Measurements from ENCODE around the gene MKNK1. TPM values are rescaled to one million over a fixed set of nuclear protein-coding genes. Genes with fewer than 3 reads are reported as not detected.
A peak's percentile ranks its signal among the peaks of the same experiment; 100 is the strongest.

MKNK1 gene
- total and polyA plus RNA-seq, 2 experiments from 2014 or later, result 17.8 to 20.6 TPM

GRCh38 chr1:46623743-46624644, 19.9 kb upstream of the MKNK1 start:
- Histone ChIP-seq H4K20me1 (ENCODE audit: insufficient read depth, poor library complexity, severe bottlenecking) (no peaks in the 10 kb centered on the region), H3K27ac (peak overlapping the region; percentile 11), H3K4me1 (ENCODE audit: insufficient read depth) (peaks cover 10% of the 10 kb centered on the region), H3K4me3 (no peak overlapping the region), H2AFZ (no peak overlapping the region), H3K9me3 (ENCODE audit: low read depth) (no peaks in the 10 kb centered on the region), H3K27me3 (no peaks in the 10 kb centered on the region), H3K4me2 (no peak overlapping the region), H3K36me3 (replicated peaks; ENCODE audit: insufficient read depth, low read depth) (no peaks in the 10 kb centered on the region), H3K79me2 (no peaks in the 10 kb centered on the region), H3K9me2 (replicated peaks; ENCODE audit: insufficient read depth) (no peaks in the 10 kb centered on the region)
- TF ChIP-seq EZH2phosphoT487 (IDR thresholded peaks at IDR 0.05; ENCODE audit: low read depth, severe bottlenecking, unreplicated experiment) (no peak), EZH2 (IDR thresholded peaks at IDR 0.05; ENCODE audit: borderline replicate concordance) (no peak), CTCF (IDR thresholded peaks at IDR 0.05; ENCODE audit: poor library complexity) (no peak)
- 58% methylated on average over 4 of the region's 4 CpGs for WGBS (ENCODE audit: low lambda C conversion rate, missing lambda C conversion rate)
- DNase-seq (ENCODE audit: low spot score), result peak; percentile 44

GRCh38 chr1:46622344-46622743, 18.3 kb upstream of the MKNK1 start:
- WGBS (ENCODE audit: low lambda C conversion rate, missing lambda C conversion rate), result 62% methylated on average over 3 of the region's 3 CpGs
- Histone ChIP-seq H3K4me3 (no peak overlapping the region), H3K9me2 (replicated peaks; ENCODE audit: insufficient read depth) (no peaks in the 10 kb centered on the region), H3K36me3 (replicated peaks; ENCODE audit: insufficient read depth, low read depth) (no peaks in the 10 kb centered on the region), H3K27me3 (no peaks in the 10 kb centered on the region), H3K79me2 (no peaks in the 10 kb centered on the region), H3K9me3 (ENCODE audit: low read depth) (no peaks in the 10 kb centered on the region), H3K27ac (no peak overlapping the region), H3K4me1 (ENCODE audit: insufficient read depth) (peaks cover 10% of the 10 kb centered on the region), H4K20me1 (ENCODE audit: insufficient read depth, poor library complexity, severe bottlenecking) (no peaks in the 10 kb centered on the region), H2AFZ (no peak overlapping the region), H3K4me2 (no peak overlapping the region)
- TF ChIP-seq EZH2phosphoT487 (IDR thresholded peaks at IDR 0.05; ENCODE audit: low read depth, severe bottlenecking, unreplicated experiment) (no peak), CTCF (IDR thresholded peaks at IDR 0.05; ENCODE audit: poor library complexity) (peak; percentile 24), EZH2 (IDR thresholded peaks at IDR 0.05; ENCODE audit: borderline replicate concordance) (no peak)
- no peak for DNase-seq (ENCODE audit: low spot score)

- H3K27ac ChIP-seq, result no peak overlapping the region
- DNase-seq (ENCODE audit: low spot score), result no peak
These were observed 17.9 kb upstream of the MKNK1 start for GRCh38 chr1:46621930-46622329.

More at GRCh38 chr1:46621930-46622329, 17.9 kb upstream of the MKNK1 start:
- no peaks in the 10 kb centered on the region for H3K9me2 ChIP-seq (replicated peaks; ENCODE audit: insufficient read depth)
- H3K4me1 ChIP-seq (ENCODE audit: insufficient read depth), result peaks cover 10% of the 10 kb centered on the region
- H3K79me2 ChIP-seq, result no peaks in the 10 kb centered on the region
- no peaks in the 10 kb centered on the region for H3K9me3 ChIP-seq (ENCODE audit: low read depth)
- 70% methylated on average over 7 of the region's 7 CpGs for WGBS (ENCODE audit: low lambda C conversion rate, missing lambda C conversion rate)
- H3K27me3 ChIP-seq, result no peaks in the 10 kb centered on the region
- TF ChIP-seq EZH2 (IDR thresholded peaks at IDR 0.05; ENCODE audit: borderline replicate concordance) (no peak), EZH2phosphoT487 (IDR thresholded peaks at IDR 0.05; ENCODE audit: low read depth, severe bottlenecking, unreplicated experiment) (no peak), CTCF (IDR thresholded peaks at IDR 0.05; ENCODE audit: poor library complexity) (no peak)
- H3K36me3 ChIP-seq (replicated peaks; ENCODE audit: insufficient read depth, low read depth), result no peaks in the 10 kb centered on the region
- H3K4me2 ChIP-seq, result no peak overlapping the region
- H3K4me3 ChIP-seq, result no peak overlapping the region
- H4K20me1 ChIP-seq (ENCODE audit: insufficient read depth, poor library complexity, severe bottlenecking), result no peaks in the 10 kb centered on the region
- H2AFZ ChIP-seq, result no peak overlapping the region
